HepG2 (cell line): ENCODE results near the gene ANXA3. TPM values are rescaled to one million over a fixed set of nuclear protein-coding genes. Genes with fewer than 3 reads are reported as not detected.

ENCODE experiments used
- ATAC-seq: fragments of 200-7000 bp; cut with Tn5 transposase; 3 replicates; pipeline ENCODE4 v1.9.1; 2020; ENCODE audit warnings: mild to moderate bottlenecking, moderate library complexity
- BruUV-seq: library from RNA; stranded (reverse); fragments of 400-500 nt; replicated peaks from 2 replicates; lab custom pipeline; 2021; lab: Mats Ljungman, UMichigan
- CTCF ChIA-PET: fragments of 300-600 bp; formaldehyde crosslinking; extraction: SDS; loops from one replicate; lab custom pipeline; 2021; ENCODE audit warnings: low total read pairs, inconsistent platforms, low intra/inter-chr PET ratio; lab: Yijun Ruan, JAX
- POLR2A ChIA-PET: fragments of 350-600 bp; sonication (Branson Sonifier 250); formaldehyde crosslinking; loops from one replicate; lab custom pipeline; 2020; ENCODE audit warnings: antibody characterized with exemption, inconsistent platforms; lab: Yijun Ruan, JAX
- DNase-seq: peaks from one replicate; pipeline ENCODE4 v3.0.0-alpha.2; 2015; ENCODE audit warnings: low spot score
- FAIRE-seq: peaks from 3 replicates; lab custom pipeline; 2011; peaks lifted over from hg19 to GRCh38; lab: Jason Lieb, UNC
- H2AFZ ChIP-seq: one replicate; pipeline ENCODE4 v1.6.1; 2011; ENCODE audit warnings: low read length, inconsistent platforms
- H3K27ac ChIP-seq: fragments of 300-600 bp; 3 replicates; pipeline ENCODE4 v1.8.0; 2011; ENCODE audit warnings: mixed run types, mild to moderate bottlenecking, mixed read lengths, low read length, inconsistent platforms; ENCODE audit not compliant: insufficient read depth; ENCODE audit errors: extremely low read length
- H3K27me3 ChIP-seq, 2 experiments: fragments of 200-600 bp in 1 of 2; 2 replicates in 1 of 2; 3 replicates in 1 of 2; pipeline versions ENCODE4 v1.6.0 to v1.8.0; 2011; ENCODE audit warnings: low read length in 2 of 2, mild to moderate bottlenecking in 2 of 2, moderate library complexity in 2 of 2, inconsistent platforms in 1 of 2; ENCODE audit not compliant: insufficient read depth in 2 of 2, control insufficient read depth in 1 of 2
- H3K36me3 ChIP-seq, 2 experiments: fragments of 200-600 bp in 1 of 2; replicated peaks in 1 of 2; 2 replicates in 1 of 2; 3 replicates in 1 of 2; pipeline versions ENCODE4 v1.5.1 to v1.8.0; 2011; ENCODE audit warnings: low read length in 2 of 2, inconsistent platforms in 1 of 2; ENCODE audit not compliant: insufficient read depth in 2 of 2, control insufficient read depth in 1 of 2
- H3K4me1 ChIP-seq: 2 replicates; pipeline ENCODE4 v1.5.1; 2012; ENCODE audit warnings: low read length, inconsistent platforms; ENCODE audit not compliant: insufficient read depth
- H3K4me2 ChIP-seq: 2 replicates; pipeline ENCODE4 v1.6.0; 2011; ENCODE audit warnings: low read depth, low read length, inconsistent platforms
- H3K4me3 ChIP-seq, 3 experiments: fragments of 200-600 bp in 1 of 3; sonication (generic), shearing (Covaris generic) in 1 of 3; replicated peaks in 1 of 3; 2 replicates each; pipeline ENCODE4 v1.5.1; 2011 to 2016; ENCODE audit warnings: low read length in 3 of 3, inconsistent platforms in 2 of 3, low read depth in 2 of 3, mild to moderate bottlenecking in 2 of 3, control low read depth in 1 of 3, mixed read lengths in 1 of 3; ENCODE audit not compliant: insufficient read depth in 1 of 3
- H3K79me2 ChIP-seq: one replicate; pipeline ENCODE4 v1.6.1; 2011; ENCODE audit warnings: low read length, inconsistent platforms; ENCODE audit not compliant: insufficient read depth
- H3K9ac ChIP-seq: 2 replicates; pipeline ENCODE4 v1.6.0; 2011; ENCODE audit warnings: mild to moderate bottlenecking, low read depth, low read length, inconsistent platforms; ENCODE audit not compliant: insufficient read depth
- H3K9me3 ChIP-seq: 2 replicates; pipeline ENCODE4 v1.5.1; 2012; ENCODE audit warnings: mild to moderate bottlenecking, low read length
- H4K20me1 ChIP-seq: 2 replicates; pipeline ENCODE4 v1.6.0; 2011; ENCODE audit warnings: inconsistent platforms, mild to moderate bottlenecking, low read length, moderate library complexity; ENCODE audit not compliant: insufficient read depth
- CEBPB ChIP-seq: IDR thresholded peaks from 2 replicates; pipeline ENCODE4 v1.6.1; 2011; ENCODE audit warnings: low read depth, low read length, improper control_type of control experiment, borderline replicate concordance
- MAFK ChIP-seq, 2 experiments: IDR thresholded peaks in 1 of 2; conservative IDR thresholded peaks in 1 of 2; 2 replicates each; pipeline ENCODE4 v1.6.1; 2011; ENCODE audit warnings: improper control_type of control experiment in 2 of 2, low read length in 2 of 2
- THRA ChIP-seq: sonication (generic); formaldehyde crosslinking; IDR thresholded peaks from 2 replicates; pipeline ENCODE4 v1.4.0; 2020; ENCODE audit warnings: missing genetic modification reagents, borderline replicate concordance
- ZNF589 ChIP-seq: sonication (generic); formaldehyde crosslinking; conservative IDR thresholded peaks from 2 replicates; pipeline ENCODE4 v1.8.0; 2022; ENCODE audit warnings: mild to moderate bottlenecking, moderate library complexity, missing genetic modification reagents
- WGBS: methylation state at CpG from one replicate; pipeline ENCODE4 v1.1.6; 2017; ENCODE audit warnings: low lambda C conversion rate; 5-methylcytosine and 5-hydroxymethylcytosine counted together
- in situ Hi-C: cut with HindIII; loops from 2 replicates; pipeline ENCODE4 v1.10.0; 2017; ENCODE audit warnings: low pct_unique_long_range_greater_than_20kb; ENCODE audit not compliant: extremely low pct_ligation_motif_present
- intact Hi-C: fragments of 100-400 bp; cut with micrococcal nuclease; formaldehyde crosslinking; loops from one replicate; pipeline ENCODE4 v1.10.0; 2022; ENCODE audit not compliant: unreplicated experiment
- polyA plus RNA-seq, 8 experiments: library from polyadenylated mRNA; depleted of rRNA in 3 of 8; stranded (reverse) in 7 of 8; unstranded in 1 of 8; fragments of >200 nt; fragmentation: Illumina TruSeq in 4 of 8; extraction: Trizol in 4 of 8; gene quantifications; 2 replicates each; pipeline versions ENCODE4 v1.2.1 to v1.2.3, GENCODE V29; 2011 to 2016; ENCODE audit warnings: low read depth in 4 of 8, missing spikeins in 1 of 8, mixed read lengths in 1 of 8; ENCODE audit not compliant: insufficient read depth in 1 of 8
- total RNA-seq, 5 experiments: library from RNA; depleted of rRNA; stranded (reverse); fragments of >200 nt; fragmentation: Illumina TruSeq; extraction: Trizol; gene quantifications; 2 replicates each; pipeline ENCODE4 v1.2.3, GENCODE V29; 2016; ENCODE audit warnings: low read depth in 1 of 5

Gene ANXA3
- total and polyA plus RNA-seq, 2 of the 13 experiments (the other 11 are each of a cell fraction or from before 2014, with no cell fraction given) = 6.5 to 6.9 TPM

GRCh38 chr4:78542373-78542772, 9.2 kb upstream of the ANXA3 start:
- BruUV-seq = no TSS peak
- H3K9me3 ChIP-seq = no peaks in the 10 kb centered on the region
- TF ChIP-seq THRA (CRISPR knock-in tag) = no peak
- peak; percentile 57; the same call in 1 of the 2 replicates for TF ChIP-seq CEBPB
- DNase-seq = peak; percentile 30
- H3K27ac ChIP-seq = no peak overlapping the region
- no peak overlapping the region for H3K4me3 ChIP-seq
- intact Hi-C loops (loop anchor here (2.0 kb wide), 1 partner anchor 50 kb away; no protein-coding TSS in a partner anchor), in situ Hi-C loops (no loop called here)
- H3K4me1 ChIP-seq = no peaks in the 10 kb centered on the region
- H3K9ac ChIP-seq = no peak overlapping the region
- H3K27me3 ChIP-seq = no peaks in the 10 kb centered on the region
- H3K79me2 ChIP-seq = no peaks in the 10 kb centered on the region
- no peaks in the 10 kb centered on the region for H4K20me1 ChIP-seq
- ATAC-seq = no peak
- 96% methylated on average over 5 of the region's 5 CpGs for WGBS
- peaks cover 0 to 20% of the 10 kb centered on the region in 2 experiments; a peak in 2 of 5 replicates for H3K36me3 ChIP-seq
- FAIRE-seq = peak; percentile 12
- ChIA-PET POLR2A (no interaction called here), CTCF (no interaction called here)
- H3K4me2 ChIP-seq = no peak overlapping the region
- no peak overlapping the region for H2AFZ ChIP-seq

DNA sequence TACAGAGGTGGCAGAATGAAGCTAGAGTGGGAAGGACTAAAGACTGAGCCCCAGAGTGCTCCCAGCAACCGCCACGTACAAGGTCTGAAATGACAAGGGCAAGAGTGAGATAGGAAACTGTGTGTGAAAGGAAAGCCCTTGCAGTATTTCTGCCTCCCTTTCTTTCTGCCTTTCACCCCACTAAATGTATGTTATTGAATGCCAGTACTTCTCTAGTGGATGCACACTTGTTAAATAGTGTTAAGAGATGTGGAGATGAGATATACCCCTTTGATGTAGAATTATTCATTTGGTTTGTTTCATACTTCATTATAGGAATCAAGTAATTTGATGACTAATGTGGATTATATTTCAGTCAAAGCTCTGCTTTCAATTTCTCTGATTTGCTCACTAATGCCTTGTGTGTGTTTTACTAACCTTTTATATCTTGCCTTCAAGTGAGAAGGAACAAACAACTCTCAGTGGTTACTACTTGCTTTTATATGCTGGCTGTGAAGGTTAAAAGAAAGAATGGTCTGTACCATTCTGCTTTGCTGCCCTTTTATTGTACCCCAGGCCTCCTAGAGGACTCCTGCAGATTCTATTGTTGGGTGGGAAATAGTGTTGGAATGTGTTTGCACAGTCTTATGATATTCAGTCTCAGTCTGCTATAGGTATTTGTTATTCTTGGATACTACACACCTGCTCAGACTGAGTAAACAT, 8.0 kb upstream of the ANXA3 start:
- in situ Hi-C loops = no loop called here
- Histone ChIP-seq H3K36me3 (peaks cover 0 to 16% of the 10 kb centered on the region in 2 experiments; a peak in 2 of 5 replicates), H3K79me2 (no peaks in the 10 kb centered on the region), H3K27me3 (no peaks in the 10 kb centered on the region), H3K27ac (no peak overlapping the region), H3K9ac (no peak overlapping the region), H4K20me1 (no peaks in the 10 kb centered on the region), H3K4me2 (no peak overlapping the region), H3K4me1 (no peaks in the 10 kb centered on the region), H3K4me3 (no peak overlapping the region), H3K9me3 (no peaks in the 10 kb centered on the region), H2AFZ (no peak overlapping the region)
- FAIRE-seq (no peak), DNase-seq (no peak), ATAC-seq (no peak)
- 97% methylated on average over 2 of the region's 2 CpGs for WGBS
- POLR2A ChIA-PET = no interaction called here
- CTCF ChIA-PET = no interaction called here
- no TSS peak for BruUV-seq
- intact Hi-C loops = loop anchor here (2.0 kb wide), 1 partner anchor 49 kb away; no protein-coding TSS in a partner anchor
- TF ChIP-seq MAFK (conservative IDR thresholded peaks at IDR 0.05 in 1 of 2, IDR thresholded peaks at IDR 0.05 in 1 of 2; ENCODE audit: low read length in 2 of 2) (peak in 1 of 2 experiments; percentile 4; a peak in 1 of 4 replicates), ZNF589 (CRISPR knock-in tag) (no peak)
